GM21447 (cell line): Measurements from ENCODE around the gene SSTR4.
"Not testable (repeated sequence)": the region's sequence is repeated elsewhere in the genome, so short reads cannot be mapped to it uniquely, and the experiment has no call there.

Experiments
- ATAC-seq: cut with Tn5 transposase; IDR thresholded peaks from one replicate; pipeline ENCODE4 v1.9.1; 2021; ENCODE audit not compliant: unreplicated experiment

SSTR4 gene

DNA sequence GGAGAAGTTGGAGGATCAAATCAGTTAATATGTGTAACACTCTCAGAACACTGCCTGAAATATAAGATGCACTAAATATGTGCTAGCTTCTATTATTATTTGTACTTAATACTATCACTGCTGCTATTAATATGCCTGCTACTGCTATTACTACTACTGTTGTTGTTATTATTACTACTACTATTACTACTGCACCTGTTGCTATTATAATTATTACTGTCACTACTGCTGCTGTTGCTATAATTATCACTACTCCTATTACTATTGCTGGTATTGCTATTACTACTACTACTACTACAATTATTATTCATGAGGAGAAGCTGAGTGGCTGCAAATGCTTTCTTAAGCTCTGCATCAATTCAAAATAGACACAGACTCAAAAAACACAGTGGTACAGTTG lies 16.7 kb upstream of the SSTR4 start:
- ATAC-seq = no peak

DNA sequence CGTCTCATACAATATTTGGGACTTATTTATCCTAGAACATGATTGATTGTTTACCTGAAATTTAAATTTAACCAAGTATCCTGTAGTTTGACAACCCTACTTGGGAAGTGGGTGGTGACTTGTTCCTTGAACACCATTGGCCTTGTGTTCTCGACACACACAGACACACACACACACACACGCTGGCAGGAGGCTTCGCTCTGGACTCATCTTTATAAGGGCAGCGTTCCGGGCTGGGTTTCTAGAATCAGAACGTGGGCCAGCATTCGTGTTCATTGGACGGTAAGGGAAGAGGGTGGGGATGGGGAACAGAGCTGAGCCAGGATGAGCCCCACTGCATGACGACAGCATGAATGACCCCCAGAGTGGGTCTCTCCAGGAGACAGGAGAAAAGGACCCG lies 16.2 kb upstream of the SSTR4 start:
- no peak for ATAC-seq

DNA sequence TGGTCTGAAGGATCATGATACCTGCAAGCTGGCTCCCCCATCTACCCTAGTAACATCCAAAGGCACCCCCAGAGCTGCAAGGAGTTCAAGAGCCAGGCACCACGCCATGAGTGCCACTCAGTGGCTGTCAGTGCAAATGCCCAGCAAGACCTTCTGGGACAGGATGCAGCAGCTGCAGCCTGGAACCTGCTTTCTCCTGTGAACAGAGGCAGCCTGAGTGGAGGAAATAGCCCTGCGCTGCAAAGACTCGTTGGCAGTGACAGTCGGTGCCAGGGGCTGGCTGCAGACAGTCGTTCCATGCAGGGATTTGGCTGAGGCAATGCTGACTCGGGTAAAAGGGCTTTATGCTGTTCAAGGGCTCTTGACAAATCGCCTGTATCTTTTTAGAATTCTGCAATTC lies 15.7 kb upstream of the SSTR4 start:
- ATAC-seq = no peak

DNA sequence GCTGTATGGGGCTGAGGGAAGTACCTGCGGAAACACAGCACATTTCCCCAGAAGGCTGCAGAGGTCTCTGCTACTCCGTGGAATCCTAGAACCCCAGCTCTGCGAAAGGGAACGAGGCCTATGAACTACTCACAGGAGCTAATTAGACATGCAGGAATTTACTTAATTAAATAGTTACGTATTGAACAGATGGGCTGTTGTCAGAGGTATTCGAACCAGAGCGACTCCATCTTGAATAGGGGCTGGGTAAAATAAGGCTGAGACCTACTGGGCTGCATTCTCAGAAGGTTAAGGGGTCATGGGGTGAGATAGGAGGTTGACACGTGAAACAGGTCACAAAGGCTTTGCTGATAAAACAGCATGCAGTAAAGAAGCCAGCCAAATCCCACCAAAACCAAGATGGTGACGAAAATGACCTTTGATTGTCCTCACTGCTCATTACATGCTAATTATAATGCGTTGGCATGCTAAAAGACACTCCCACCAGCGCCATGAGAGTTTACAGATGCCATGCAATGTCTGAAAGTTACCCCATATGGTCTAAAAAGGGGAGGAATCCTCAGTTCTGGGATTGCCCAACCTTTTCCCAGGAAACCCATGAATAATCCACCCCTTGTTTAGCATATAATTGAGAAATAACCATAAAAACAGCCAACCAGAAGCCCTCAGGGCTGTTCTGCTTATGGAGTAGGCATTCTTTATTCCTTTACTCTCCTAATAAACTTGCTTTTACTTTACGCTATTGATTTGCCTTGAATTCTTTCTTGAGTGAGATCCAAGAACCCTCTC lies 14.7 kb upstream of the SSTR4 start:
- ATAC-seq = no peak

DNA sequence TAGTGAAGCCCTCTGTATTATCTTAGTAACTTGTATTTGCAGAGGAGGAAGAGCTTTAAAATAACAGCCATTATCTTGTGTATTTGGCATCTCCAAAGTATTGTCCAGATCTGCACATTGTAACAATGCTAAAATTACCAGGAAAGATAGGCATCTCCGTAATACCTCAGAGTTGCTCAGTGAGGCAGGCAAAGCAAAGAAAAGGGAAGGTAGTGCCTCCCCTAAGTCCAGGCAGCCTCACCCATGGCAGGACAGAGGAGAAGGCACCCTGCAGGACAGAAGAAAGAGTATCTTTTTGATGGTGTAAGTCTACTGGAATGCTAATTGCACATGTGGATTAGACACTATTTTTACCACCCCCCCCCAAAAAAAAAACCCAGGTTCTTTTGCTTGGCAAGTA lies 13.6 kb upstream of the SSTR4 start:
- no peak for ATAC-seq

DNA sequence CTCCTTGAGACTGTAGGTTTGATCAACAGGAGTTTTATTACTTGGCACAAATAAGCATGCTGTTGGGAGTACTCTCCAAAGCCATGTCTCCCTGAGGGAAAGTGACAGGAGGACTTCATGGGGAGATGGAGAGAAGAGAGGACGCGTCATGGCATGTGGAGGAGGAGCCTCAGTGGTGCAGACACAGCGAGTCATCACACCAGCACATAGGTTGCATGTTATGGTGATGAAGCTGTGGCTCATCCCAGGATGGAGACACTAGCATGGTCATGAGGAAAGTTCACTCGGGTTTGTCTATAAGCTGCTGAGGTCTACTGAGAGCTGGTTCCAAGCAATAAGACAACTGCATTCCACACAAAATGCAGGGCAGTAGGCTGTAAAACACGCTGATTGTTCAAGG lies 13.2 kb upstream of the SSTR4 start:
- ATAC-seq = no peak

DNA sequence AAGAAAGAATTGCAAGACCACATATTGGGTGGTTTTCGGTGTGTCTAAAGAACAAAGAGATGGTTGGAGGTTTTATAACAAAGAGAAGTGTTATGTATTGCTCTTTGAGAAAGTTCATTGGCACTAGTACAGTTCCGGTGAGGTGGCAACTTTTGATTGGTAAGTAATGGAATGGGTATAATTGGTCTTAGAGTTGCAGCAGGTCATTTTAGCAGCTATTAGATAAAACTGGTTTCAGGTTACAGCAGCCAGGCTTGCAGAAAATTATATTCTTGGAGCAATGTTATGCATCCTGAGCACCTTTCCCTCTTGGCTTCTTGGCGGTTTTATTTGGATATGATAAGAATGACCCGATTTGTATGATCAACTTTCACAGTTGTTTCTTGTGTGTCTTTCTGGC lies 12.3 kb upstream of the SSTR4 start:
- ATAC-seq = no peak

DNA sequence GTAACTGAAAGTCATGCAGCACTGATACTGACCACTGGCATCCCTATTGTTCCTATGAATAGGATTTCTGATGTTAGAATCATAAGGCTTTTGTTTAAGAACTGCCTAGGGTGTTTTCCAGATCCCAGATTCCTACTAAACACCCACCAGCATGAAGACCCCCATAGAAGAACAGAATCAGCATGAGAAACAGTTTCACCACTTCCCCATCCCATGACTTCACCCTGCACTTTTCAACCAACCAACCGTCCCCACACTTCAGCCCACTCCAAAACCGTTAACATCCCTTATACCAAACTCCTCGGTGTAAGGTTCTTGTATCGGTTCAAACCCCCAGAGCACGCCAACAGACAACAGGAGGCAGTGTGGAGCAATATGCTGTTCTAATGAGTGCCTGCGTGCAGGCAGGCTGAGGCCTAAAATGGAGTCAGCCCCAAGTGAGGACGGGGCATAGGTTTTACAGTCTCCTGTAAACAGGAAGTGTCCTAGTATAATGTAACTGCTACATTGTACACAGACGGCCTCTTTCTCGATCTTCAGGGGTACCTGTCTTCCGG lies 11.4 kb upstream of the SSTR4 start:
- ATAC-seq = no peak

DNA sequence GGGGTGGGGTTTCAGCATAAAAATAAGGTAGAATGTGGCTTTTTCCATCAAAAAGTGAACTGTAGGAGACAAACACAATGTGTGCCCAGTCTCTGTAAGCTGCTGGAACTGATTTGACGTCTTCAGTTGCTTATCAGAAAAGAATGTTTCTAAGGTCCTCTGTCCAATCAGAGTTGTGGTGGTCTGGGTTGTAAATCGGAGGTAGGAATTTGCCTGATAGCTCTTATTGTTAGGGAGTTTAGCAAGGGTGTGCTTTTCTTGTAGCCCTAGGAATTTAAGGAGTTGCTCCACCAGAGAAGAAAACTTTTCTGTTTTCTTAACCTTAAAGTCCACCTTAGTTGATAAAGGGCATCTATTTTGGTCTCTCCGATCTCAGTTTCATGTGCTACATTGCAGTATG lies 10.4 kb upstream of the SSTR4 start:
- ATAC-seq = no peak

DNA sequence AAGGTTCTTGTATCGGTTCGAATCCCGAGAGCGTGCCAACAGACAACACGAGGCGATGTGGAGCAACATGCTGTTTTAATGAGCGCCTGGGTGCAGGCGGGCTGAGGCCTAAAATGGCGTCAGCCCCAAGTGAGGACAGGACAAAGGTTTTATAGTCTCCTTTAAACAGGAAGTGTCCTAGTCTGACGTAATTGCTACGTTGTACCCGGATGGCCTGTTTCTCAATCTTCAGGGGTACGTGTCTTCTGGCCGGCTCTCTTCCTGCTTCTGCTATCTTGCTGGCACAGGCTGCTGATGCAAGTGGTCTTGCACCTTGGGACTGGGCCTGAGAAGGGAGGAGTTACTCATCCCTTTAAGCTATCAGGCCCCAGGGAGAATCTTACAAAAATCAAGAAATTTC lies 9.6 kb upstream of the SSTR4 start:
- not testable (repeated sequence) for ATAC-seq

DNA sequence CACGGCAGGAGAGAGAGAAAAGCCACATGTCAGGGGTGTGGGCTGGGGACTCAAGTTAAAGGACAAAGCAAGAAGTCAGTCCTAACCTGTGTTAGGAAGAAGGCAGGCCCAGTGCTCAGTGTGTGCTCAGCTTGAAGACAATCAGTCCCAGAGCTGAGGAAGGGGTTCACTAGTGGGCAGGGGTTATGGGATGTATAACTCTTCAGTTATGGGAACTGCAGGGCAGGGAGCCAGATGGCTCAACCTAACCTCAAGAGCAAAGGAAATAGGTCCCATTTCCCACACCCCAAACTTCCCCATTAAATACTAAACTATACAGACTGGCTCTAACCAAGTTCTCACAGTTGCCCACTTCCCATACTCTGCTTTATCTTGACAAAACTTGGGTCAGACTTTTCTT lies 7.4 kb upstream of the SSTR4 start:
- no peak for ATAC-seq

DNA sequence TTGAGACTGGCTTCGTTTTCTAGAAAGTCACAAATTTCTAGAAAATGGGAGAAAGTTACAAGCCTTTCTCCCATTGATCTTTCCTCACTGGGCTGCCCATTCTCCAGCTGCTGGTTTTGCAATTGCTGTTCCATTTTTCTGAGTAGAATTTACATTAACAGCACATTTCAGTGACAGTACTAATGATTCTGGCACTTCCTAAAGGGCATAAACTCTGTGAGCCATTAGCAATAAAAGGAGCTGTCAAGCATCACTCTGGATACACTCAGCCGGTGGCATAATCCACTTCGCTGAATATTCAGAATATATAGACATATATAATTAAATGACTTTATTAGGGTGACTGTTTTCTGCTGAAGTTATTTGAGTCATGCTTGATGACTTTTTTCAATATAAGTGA lies 6.7 kb upstream of the SSTR4 start:
- ATAC-seq = no peak

DNA sequence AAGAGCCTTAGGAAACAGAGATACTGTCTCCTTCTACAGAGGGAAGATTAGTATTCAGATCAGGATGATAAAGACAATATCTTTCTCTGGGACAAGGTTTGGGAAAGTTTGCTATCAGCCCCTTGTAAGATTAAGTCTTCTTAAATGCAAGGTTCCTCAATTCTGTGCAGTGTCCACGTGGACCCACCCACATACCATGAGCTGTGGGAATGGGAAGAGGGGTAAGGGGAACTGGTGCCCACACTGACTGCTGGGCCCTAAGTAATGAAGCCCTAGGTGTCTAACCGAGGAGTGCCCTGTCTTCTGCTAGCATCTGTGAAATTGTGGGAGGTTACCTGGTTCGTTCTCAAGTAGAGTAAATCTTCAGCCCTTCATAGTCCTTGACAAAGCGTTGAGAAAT lies 5.8 kb upstream of the SSTR4 start:
- no peak for ATAC-seq

DNA sequence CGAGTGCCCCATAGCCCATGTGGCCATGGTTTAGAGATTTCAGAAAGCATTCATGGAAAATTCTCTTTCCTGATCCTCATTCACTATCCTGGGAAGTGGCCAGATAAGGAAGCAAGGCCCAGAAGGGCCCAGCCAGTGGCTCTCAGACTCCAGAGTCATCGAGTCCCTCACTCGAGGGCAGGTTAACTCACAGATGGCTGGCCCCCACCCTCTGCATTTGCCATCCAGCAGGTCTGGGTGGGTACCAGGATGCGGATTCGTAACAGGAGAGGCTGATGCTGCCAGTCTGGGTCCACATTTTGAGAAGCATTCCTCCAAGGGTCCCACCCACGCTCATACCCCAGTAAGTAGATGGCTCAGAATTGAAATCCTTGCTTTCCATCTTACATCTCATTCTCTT lies 3.8 kb upstream of the SSTR4 start:
- ATAC-seq = no peak

DNA sequence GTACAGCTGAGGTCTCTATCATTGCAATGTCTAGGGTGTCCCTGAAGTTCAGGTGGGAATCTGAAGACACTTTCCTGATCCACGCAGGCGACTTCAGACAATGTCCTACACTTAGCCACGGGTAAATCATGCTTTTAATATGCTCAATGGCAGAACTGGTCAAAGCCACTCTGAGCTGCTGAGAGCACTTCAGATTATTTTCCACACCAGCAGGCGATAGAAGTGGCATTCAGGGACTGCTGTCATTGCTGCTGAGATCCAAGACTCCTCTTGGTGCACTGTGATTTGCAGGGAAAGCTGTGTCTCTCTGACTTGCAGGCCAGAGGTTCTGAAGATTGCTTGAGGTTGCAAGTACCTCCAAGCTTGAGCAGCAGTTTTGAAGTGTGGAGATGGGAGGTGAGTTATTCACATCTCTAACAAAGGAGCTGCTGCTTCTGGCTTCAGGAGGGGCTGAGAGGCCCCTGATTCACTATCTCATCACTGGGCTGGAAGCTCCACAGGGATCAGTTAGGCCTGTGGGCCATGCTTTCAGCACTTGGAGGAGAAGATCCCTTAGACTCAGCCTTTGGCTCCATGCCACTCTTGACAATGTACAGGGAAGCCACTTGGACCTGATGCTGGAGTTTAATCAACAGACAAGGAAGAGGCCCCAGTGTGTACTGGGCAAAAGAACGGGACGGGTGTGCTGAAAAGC lies 2.9 kb upstream of the SSTR4 start:
- no peak for ATAC-seq

DNA sequence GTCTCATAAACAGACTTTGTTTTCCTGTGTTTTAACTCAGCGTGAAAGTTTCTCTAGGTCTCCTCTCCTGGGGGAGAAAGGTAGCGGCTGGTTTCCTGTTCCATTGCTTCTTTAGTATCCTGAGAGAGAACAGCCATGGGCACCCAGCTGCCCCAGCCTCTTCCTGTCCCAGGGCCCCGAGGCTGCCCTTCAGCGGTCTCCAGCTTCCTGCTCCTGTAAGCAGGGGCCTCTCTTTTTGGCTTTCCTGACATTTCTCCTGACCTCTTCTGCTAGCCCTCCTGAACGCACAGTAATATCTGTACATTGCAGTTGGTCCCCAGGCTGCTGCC lies 2.4 kb upstream of the SSTR4 start:
- ATAC-seq = no peak

DNA sequence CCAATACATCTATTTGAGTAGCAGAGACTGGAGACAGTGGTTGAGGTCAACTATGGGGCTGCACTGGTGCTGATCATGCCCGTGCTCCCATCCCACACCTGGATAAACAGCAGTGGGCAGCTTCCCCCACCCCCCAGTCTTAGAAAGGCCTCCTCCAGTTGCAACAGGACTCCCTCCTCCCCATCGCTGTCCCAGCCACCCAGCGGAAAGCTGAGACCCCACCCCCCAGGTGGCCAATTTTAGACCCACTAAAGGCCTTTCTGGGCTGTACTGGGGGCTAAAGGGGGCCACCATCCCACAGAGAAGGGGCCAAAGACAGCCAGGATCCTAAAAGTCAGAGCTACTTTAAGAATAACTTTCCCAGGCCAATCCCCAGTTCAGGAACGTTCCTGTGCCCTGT lies 1.2 kb upstream of the SSTR4 start:
- no peak for ATAC-seq

DNA sequence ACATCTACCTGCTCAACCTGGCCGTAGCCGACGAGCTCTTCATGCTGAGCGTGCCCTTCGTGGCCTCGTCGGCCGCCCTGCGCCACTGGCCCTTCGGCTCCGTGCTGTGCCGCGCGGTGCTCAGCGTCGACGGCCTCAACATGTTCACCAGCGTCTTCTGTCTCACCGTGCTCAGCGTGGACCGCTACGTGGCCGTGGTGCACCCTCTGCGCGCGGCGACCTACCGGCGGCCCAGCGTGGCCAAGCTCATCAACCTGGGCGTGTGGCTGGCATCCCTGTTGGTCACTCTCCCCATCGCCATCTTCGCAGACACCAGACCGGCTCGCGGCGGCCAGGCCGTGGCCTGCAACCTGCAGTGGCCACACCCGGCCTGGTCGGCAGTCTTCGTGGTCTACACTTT lies 619 bp downstream of the SSTR4 start:
- no peak for ATAC-seq

DNA sequence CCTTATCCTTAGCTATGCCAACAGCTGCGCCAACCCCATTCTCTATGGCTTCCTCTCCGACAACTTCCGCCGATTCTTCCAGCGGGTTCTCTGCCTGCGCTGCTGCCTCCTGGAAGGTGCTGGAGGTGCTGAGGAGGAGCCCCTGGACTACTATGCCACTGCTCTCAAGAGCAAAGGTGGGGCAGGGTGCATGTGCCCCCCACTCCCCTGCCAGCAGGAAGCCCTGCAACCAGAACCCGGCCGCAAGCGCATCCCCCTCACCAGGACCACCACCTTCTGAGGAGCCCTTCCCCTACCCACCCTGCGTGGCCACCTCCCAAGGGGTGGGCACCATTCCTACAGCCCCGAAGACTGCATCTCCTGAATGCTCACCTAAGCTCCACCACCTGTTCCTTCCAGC lies 1.3 kb downstream of the SSTR4 start:
- no peak for ATAC-seq

DNA sequence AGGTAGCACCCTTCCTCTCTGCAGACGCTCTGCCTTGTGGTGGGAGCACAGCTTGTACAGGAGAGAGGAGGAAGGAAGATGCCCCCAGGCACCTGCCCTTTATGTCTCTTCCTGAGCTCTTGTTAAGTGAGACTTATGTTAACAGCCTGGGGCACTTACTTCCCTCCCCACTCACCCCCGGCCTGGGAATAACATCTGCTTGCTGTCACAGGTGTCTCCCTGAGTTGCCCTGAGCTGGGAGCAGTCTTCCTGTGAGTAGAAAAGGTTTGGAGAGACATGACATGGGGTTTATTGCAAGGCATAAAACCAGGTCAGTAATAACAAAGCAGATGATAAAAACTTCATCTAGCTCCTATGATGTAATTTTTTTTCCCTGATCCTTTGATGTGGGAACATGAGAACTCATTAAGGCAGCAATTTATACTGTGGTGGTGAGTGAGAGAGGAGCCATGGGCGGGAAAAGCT lies 1.9 kb downstream of the SSTR4 start:
- no peak for ATAC-seq

DNA sequence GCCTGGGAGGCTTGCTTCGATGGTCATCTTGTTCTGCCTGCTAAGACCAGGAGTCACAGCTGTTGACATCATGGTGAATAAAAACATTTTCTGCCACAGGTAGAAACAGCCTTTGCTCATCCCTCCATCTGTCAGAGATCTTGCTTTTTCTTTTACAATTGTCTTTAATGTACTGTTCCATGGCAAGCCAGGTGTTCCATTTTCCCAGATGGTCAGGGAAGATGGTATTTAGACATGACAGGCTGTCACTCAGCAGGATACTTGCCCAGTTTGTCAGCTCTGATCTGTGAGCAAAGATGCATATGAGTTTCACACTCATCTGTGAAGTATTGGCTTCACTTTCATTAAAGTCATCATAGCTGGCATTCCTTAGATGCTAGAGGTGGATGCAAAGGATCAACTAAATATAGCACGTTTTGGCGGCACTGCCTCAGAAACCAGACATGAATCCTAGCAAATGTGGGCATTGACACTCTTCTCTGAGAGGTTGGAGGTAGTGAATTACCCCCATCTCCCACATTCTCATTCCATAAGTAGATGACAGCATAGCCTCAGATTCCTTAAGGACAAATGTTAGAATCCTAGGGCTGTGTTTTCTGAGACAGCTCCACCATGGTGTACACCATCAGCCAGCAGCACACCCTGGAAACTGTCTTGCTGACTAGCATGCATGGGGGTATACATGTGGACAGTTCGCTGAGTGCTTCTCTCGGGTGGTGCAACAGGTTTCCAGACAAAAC lies 4.2 kb downstream of the SSTR4 start:
- ATAC-seq = no peak
